COLO829 (cell line): ENCODE results near the gene CDON.
A peak's percentile ranks its signal among the peaks of the same experiment; 100 is the strongest.

Experiments used
- DNase-seq: peaks from one replicate; pipeline ENCODE4 v3.0.0; 2012; ENCODE audit warnings: low spot score

Gene CDON

DNA sequence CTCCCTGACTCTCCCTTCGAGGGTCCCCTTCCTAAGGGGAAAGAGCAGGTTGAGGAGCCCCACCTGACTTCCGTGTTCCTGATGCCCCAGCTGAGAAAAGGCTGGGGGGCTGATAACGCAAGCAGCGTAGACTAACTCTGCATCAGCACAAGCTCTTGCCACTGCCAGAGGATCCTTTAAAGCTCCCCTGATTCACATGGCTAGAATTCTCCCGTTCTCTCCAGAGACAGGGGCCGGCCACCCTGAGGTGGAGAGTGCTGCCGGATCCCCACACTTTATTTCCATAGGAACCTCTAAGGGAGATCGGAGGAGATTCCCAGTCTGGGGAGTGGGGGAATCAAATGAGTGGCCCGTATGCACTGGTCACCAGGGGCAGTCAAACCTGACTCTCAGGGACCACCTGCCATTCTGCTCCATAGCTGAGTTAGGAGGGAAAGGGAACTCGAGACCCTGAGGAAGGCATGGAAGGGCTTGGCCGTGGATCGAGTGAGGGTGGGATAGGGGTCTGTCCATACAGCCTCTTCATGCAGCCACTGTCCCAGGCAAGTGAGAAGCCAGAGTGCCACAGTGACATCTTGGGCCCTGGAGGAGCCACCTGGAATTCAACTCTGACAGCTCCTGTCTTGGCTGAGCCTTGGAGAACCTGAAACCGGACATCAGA, 118.2 kb downstream of the CDON start:
- no peak for DNase-seq

DNA sequence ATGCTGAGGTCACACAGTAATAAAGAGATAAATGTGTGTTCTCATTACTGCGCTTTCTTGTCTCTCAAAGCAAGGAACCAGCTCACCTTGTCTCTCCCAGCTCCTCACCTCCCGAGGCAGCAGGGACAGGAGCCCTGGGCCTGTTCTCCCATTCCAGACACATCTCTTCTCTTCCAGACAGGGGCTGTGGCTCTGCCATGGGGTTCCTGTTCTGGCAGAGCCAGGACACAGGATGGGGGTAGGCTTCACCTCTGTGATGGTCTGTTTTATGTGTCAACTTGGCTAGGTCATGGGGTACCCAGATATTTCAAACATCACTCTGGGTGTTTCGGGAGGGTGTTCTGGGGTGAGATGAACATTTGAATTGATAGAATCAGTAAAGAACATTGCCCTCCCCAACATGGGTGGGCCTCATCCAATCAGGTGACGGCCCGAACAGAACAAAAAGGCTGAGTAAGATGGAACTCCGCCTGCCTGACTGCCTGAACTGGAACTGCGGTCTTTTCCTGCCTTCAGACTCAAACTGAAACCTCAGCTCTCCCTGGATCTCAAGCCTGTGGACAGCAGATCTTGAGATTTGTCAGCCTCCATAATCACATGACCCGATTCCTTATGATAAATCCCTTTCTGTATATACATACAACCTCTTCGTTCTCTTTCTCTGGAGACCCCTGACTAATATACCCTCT, 118.9 kb downstream of the CDON start:
- no peak for DNase-seq

DNA sequence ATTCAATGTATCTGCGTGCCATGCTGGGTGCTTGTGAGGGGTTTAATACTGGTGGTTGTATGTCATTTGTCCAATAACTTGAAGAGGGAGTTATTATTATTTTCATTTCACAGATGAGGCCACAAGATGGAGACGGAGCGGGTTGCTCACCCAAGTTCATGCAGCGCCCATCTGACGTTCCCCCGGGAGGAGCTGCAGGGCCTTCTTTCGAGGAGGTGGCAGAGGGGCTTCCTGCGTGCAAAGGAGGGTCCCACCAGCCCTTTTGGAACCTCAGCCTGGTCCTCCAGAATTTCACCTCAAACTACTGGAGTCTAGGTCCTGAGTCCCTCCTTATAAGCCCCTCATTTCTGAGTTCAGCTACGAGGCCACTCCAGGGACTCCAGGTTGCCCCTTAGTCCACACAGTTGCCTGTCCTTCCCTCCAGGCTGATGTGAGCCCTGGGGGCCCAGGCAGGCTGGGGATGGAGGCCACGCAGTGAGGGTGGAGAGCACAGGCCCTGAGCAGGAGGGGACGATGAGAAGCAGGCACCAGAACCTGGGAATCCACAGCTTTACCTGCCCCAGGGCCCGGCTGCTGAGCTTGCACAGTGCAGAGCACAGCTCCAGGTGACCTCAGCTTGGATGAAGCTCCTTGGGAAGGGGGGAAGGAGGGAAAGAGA, 119.8 kb downstream of the CDON start:
- no peak for DNase-seq

DNA sequence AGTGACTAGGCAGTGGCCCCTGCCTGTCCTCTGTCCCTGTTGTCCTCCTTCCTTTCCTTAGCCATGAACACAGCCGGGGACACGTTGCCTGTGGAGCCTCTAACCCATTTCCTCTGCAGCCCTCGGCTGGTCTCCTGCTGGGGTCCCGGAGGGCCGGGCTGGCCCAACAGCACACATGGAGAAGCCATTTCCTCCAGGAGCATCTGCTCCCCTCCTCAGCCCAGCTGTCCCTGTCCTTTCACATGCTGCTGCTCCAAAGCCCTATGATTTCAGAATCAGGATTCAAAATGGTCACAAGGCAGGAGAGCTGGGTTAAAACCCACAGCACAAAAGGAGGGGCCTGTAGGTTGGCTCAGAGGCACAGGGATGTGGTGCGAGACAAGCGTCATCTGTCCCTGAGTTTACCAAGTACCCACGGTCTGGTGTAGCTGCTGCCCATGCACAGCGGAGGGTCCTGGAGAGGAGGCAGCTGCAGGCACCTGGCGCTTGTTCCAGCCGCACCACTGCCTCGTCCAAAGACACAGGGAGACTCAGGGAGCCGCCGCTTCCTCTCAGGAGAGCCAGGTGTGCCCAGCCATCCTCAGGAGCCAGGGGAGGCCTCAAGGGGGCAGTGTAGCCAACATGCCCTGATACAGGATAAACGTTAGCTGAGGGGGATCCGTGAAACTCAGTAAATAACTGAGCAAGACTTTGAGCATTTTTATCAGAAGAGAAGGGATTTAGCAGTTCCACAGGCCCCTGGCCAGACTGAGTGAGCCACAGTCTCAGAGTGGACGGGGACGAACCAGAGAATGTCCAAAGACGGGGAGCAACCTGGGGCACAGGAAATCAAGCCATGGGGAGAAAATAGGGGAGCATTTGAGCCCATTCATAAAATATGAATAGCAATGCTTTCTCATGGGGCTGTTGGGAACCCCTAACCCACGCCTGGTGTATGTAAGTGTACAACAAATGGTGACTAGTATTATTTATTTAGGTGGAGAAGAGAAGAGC, 120.8 kb downstream of the CDON start:
- peak; percentile 9 for DNase-seq

DNA sequence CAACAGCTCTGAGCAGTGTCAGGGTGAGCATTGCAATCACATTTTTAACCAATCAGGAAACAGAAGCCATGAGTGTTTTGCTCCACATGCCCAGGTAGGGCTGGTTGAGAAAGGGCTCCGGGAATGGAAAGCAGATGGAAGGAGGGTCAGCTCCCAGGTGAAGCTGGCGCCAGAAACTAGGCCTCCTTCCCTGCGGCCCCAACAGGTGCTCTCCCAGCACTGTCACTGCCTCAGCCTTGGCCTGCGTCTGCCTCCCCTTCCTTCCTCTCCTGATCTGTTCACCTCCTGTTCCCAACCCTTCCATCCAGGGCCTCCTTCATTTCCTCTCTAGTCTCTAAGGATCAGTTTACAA, 121.4 kb downstream of the CDON start:
- no peak for DNase-seq

DNA sequence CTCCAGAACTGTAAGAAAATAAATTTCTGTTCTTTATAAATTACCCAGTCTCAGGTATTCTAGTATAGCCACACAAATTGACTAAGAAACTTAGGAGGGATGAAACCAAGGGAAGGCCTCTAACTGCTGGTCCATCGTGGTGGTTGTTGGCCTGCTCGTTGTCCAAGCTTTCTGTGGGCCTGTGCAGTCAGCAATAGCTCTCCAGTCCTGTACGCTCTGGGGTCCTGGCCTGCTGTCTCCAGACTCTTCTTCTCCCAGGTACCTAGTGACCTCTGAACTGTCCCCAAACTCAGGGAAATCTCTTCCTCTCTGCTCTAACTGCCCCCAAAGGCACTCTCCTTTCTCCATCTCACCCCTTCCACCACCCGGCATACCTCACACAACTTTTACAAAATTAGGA, 122.5 kb downstream of the CDON start:
- DNase-seq = no peak

DNA sequence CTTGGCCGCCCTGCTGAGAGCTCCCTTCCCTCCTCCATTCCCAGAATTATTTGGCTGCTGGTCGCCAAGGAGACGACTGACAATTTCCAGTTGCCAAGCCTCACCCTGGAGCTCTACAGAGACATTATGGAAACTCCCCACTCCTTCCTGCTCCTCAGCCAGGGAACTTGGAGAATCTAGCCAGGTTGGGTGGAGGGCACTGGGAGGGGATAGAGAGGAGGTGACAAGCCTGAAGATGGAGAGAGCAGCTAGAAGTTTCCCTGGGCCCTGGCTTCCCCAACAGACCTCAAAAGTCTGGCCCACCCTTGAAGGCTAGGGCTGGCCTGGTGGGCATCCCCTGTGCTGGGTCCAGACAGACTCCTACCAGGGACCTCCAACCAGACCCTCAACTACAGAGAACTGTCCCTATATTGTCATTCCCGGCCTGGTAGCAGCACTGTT, 123.6 kb downstream of the CDON start:
- DNase-seq = no peak

DNA sequence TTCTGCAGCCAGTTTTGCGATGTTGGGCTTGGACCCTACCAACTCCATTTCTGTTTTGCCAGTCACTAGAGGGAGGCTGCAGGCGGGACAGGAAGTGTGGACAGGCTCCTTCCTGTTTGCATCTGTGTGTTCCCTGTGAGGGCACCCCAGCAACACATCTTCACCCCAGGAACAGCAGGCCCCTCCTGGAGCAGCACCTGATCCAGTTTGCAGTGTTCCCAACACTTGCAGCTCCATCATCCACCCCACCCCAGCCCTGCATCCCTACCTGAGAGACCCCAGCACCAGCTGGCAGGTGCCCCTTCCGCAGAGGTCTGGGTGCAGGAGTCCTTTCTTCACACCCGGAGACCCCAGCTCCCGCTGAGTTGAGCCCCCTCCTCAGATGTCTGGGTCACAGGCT, 124.2 kb downstream of the CDON start:
- no peak for DNase-seq

DNA sequence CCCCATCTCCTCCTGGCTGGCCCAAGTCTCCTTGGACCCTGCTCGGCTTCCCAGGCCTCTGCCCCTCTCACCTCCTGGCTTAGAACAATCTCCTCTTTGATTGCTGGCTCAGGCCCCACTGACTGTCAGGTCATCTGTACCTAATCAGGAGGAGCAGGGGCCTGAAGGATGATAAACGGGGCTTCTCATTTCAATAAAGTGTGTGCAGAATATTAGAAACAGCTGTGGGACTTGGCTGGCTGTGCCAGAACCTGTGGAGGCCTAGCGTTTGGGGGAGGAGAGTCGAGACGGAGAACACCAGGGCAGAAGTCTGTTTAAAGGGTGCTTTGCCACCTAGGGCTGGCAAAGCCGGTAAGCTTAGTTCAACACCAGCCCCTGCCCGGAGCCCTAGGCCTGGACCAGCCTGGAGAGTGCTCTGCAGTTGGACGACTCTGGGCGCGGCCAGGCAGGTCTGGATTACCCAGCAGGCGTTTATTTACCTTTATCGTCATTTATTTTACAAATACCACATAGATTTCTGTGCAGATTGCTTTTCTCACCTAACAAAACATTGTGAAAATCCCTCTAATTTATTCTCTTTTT, 127.0 kb downstream of the CDON start:
- no peak for DNase-seq

DNA sequence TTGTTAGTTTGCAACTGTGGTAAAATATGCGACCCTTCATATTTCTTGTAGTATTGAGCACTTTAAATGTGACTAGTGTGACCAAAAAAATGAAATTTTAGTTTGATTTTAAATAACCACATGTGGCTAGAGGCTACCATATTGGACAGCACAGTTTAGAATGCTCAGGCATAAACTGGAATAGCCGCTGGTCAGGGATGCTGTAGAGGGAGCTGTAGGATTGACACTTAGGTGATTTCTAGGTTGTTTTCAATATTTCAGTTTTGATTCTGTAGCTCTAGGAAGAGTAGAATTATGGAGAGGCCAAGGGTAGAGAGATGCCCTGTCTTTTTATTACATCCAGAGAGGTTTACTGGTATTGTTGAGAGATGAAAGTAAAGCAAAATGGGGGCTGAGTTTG, 127.6 kb downstream of the CDON start:
- DNase-seq = no peak

DNA sequence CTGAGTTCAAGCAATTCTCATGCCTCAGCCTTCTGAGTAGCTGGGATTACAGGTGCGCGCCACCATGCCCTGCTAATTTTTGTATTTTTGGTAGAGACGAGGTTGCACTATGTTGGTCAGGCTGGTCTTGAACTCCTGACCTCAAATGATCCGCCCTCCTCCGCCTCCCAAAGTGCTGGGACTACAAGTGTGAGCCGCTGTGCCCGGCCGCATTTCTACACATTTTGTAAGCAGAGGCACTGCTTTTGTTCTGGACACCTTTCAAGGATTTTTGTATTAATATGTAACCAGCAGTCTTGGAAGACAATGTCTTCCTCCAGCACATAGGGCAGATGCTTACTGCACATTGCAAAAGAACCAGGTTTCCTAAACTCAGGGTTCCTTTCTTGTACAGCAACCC, 128.2 kb downstream of the CDON start:
- no peak for DNase-seq

DNA sequence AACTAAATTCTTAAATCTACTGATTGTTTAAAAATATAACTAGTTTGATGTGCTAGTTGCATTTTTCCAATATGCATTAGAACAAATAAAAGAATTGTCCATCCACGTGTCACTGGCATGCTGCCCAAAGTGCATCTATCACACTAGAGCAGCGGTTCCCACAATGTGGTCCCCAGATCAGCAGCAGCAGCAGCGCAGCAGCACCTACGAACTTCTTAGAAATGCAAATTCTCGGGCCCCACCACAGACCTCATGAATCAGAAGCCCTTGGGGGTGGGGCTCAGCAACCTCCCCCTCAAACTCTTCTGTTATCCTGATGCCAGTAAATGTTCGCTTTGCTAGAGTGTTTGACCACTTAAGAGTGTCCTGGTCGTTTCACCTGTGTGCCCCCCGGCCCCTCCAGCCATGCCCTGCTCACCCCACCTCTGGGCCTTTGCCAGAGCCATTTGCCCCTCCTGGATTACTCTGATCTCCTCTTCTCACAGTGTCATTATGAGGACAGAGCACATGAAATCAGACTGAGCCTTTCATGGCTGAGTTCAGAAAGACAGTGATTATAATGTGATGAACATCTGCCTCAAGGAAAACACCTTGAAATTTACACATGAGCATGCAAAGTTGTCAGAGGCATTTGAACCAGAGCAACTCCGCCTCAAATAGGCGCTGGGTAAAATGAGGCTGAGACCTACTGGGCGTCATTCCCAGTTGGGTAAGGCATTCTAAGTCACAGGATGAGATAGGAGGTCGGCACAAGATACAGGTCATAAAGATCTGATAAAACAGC, 129.4 kb downstream of the CDON start:
- no peak for DNase-seq

DNA sequence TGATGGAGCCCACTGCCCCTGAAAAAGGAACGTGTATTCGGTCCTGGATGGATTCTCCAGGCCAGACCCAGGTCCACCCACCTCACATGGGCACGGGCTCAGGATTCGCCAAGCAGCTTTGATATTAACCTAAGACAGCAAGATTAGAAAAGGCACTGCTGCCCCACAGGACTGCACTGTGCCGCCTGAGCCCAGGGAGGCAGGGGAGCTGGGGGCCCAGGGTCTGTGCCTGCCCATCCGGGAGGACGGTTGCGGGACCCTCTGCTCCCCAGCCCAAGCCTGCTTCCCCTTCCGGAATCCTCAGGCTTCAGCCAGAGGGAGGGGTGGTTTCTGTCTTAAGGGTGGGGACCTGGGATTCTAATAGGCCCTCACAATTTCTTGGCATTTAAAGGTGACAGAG, 130.4 kb downstream of the CDON start:
- DNase-seq = no peak

DNA sequence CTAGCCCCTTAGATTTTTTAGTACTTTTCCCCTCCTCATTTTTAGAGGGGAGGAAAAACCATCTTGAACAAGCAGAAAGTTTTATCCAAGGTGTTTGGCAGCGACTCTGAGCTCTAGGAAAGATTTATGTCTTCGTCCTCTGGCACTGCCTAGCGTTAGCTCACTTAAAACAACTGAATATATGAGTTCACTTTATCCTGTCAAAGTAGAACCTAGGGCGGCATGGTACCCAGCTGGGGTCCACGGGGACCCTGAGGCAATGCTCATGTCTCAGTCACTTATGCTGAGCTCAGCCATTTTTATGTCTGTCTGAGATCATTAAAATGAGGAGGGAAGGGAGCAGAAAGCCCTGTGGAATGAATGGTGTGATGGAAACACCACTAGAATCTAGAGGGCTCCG, 131.0 kb downstream of the CDON start:
- no peak for DNase-seq

DNA sequence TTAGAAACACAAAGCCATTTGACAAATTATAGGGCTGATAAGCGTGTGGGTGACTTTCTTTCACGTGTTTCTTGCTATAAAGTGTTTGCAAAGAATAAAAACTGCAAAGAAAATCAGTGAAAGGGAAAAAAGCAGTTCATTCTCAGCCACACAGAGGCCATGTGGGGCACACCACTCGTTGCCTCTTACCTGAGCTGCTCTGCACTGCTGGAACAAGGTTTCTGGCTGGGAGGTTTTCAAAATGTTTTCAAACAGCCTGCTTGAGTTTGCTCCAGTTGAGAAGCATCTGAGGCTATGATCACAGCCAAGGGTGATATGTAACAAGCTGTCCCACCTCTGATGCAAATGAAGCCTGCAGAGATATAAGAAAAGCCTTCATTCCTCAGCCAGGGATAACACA, 131.6 kb downstream of the CDON start:
- DNase-seq = no peak

DNA sequence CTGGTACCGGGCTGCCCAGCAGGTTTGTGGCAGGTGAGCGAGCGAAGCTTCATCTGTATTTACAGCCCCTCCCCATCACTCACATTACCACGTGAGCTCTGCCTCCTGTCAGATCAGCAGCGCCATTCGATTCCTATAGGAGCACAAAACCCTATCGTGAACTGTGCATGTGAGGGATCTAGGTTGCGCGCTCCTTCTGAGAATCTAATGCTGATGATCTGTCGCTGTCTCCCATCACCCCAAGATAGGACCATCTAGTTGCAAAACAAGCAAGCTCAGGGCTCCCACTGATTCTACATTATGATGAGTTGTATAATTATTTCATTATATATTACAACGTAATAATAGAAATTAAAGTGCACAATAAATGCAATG, 132.6 kb downstream of the CDON start:
- DNase-seq = no peak

DNA sequence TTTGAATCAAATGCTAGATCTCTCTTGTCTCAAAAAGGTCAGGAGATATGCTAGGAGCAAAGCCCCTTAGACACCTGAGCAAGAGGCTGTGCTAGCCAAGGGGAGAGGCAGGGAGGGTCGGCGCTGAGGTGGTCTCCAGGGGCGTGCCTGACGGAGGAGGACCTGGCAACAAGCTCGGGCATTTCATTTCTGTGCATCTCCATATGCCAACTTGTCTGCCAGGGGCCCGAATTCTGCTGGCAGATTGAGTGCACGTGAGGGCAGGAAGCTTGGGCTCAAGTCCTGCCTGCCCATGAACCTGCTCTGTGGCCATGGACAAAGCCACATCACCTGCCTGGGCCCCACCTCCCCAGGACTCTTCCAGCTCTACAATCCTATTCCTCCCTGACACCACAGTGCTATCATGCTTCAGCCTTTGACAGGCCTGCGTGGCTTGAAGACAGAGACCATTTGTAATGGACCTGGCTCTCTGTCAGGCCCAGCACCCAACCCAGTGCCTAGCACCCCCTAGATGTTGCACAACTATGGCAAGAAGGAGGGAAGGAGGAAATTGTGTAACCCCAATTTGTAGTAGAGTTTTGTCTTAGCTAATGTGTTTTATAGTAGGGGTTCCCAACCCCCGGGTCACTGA, 133.1 kb downstream of the CDON start:
- DNase-seq = no peak

DNA sequence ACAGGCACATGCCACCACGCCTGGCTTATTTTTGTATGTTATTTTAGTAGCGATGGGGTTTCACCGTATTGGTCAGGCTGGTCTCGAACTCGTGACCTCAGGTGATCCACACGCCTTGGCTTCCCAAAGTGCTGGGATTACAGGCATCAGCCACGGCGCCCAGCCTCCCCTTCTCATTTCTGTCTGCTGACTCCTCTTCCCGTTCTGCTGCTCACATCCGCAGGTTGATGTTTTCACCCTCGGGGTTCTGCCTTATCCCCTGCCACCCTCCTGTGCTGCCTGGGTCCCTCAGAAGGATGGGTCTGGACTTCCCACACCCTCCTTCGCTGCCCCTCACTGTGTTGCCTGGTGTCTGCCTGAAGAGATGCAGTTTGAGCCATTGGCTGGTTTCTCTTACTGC, 136.0 kb downstream of the CDON start:
- DNase-seq = no peak

DNA sequence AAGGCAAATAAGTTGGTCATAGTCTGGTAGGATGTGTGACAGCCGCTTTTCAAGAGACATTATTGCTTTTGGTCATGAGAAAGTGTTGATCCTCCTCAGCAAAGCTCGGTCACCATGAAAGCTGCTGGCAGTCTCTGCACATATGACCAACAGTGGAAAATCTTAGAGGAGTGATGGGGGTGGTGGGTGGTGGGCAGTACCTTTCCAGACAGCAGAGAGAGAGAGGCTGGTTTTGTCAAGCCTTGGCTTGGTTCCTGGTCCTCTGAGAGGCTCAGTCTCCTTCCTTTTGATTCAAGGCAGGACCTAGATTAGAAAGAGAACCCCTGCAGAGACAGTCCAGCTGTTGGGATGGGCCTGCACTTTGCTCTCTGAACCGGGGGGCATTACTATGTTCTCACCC, 136.9 kb downstream of the CDON start:
- no peak for DNase-seq

DNA sequence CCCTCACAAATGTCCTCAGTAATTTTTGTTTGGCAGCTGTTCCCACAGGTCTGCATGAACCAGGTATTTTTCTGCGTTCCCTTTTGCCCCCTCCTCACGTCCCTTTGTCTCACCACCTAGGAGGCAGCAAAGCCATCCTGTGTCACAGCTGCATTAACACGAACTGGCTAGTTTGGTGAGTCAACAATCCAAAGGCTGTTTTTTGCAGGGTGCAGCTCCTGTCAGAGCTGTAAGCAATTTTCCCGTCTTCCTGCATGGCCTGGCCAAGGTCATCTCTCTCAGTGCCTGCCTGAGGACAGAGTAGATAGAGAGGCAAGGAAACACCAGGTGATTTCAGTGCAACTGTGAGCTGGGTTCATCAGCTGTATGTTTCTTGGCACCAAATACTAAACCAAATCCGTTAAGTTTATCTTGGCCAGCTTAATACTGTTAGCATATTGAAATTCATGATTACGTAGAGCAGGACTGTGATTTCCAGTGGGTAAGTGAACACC, 137.4 kb downstream of the CDON start:
- no peak for DNase-seq
